ENCODE data around the gene RPL37A.

DNA sequence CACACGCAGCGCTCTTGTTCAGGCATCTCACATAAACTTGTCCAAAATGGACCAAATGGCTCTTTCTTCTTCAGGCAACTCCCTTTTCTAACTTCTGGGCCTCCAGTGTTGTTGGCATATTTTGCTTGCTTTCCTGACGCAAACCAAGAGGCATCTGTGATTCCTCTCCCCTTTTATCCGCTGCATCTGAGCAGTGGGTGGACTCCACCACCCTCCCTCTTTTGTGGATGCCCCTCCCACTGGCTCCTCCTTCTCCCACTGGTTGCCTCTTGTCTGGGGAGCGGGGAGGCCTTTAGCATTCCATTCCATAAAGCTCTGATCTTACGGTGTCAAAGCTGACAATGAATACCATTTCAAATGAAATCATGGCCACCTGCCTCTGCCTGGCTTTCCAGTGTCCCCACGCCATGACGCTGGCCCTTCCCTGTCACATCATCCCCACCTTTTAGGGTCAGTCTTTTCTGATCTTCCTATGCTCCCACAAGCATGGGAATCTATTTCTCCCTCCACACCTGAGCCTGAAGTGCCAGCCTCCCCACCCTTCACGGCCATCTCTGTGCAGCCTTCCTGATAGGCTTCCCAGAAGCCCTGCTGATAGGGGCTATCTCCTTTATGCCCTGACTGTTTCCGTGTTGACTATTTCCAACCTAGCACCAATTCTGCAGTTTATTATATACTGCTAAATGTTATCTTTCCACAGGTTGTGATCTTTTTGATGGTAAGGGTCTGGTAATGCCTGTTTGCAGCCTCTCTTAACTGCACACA is 51.5 kb downstream of the RPL37A start:
- TF ChIP-seq CTCF (IDR thresholded peaks at IDR 0.05), result no peak
- no peak for TF ChIP-seq POLR2A (IDR thresholded peaks at IDR 0.05)

All from thyroid gland (tissue), 4 donors.